ENCODE measurements around the gene SERPINA5. TPM values are rescaled to one million over a fixed set of nuclear protein-coding genes. Genes with fewer than 3 reads are reported as not detected.

Gene SERPINA5
- total and polyA plus RNA-seq, 2 of the 13 experiments (the other 11 are each of a cell fraction or from before 2014, with no cell fraction given), result 449 to 498 TPM

DNA sequence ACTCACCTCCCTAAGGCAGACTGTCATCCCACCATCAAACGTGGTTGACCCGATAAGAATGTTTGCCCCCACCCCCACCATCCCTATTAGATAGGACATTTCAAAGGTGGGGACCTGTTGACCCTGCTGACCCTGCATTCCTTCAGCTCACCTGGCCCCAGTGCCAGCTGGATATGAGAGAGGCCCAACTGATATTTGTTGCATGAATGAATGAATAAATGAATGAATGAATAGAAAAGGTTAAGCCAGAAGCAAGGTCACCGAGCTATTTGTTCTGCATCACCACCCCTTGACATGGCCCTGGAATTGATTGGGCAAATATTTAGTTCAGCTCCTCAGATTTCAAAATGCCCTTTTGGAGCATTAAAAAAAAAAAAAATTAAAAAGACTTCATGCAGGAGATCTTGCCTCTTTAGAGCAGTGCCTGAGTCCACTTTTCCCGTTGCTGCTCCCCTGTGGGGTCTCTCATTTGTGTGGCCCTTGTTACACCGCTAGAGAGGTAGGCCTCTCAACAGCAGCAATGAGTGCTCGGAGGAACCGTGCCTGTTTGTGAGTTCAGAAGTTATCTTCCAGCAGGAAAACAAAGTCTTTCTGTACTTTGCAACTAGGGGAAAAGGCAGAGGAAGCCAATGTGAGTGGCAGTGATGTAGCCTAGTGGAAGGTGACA, 8.5 kb upstream of the SERPINA5 start (continued):
- TF ChIP-seq HMGXB3 (CRISPR knock-in tag; IDR thresholded peaks at IDR 0.05; ENCODE audit: borderline replicate concordance), result no peak
- no peak for TF ChIP-seq ZNF207 (IDR thresholded peaks at IDR 0.05; ENCODE audit: borderline replicate concordance)
- TF ChIP-seq ZHX2 (IDR thresholded peaks at IDR 0.05; ENCODE audit: low read depth), result no peak
- TF ChIP-seq ZHX2 (CRISPR knock-in tag; IDR thresholded peaks at IDR 0.05; ENCODE audit: borderline replicate concordance), result peak; percentile 10; the same call in 1 of the 2 replicates
- TF ChIP-seq HES4 (CRISPR knock-in tag; IDR thresholded peaks at IDR 0.05; ENCODE audit: borderline replicate concordance), result no peak
- no peak for TF ChIP-seq FOXA1 (IDR thresholded peaks at IDR 0.05)
- peak; percentile 29; the same call in 1 of the 2 replicates for TF ChIP-seq FOXA1 (CRISPR knock-in tag; IDR thresholded peaks at IDR 0.05)
- no peak for TF ChIP-seq SMAD9 (CRISPR knock-in tag; IDR thresholded peaks at IDR 0.05)
- no peak for TF ChIP-seq ZNF121 (CRISPR knock-in tag; IDR thresholded peaks at IDR 0.05)
- TF ChIP-seq, protein P1, sequence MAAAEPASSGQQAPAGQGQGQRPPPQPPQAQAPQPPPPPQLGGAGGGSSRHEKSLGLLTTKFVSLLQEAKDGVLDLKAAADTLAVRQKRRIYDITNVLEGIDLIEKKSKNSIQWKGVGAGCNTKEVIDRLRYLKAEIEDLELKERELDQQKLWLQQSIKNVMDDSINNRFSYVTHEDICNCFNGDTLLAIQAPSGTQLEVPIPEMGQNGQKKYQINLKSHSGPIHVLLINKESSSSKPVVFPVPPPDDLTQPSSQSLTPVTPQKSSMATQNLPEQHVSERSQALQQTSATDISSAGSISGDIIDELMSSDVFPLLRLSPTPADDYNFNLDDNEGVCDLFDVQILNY (CRISPR knock-in tag; conservative IDR thresholded peaks at IDR 0.05), result no peak
- TF ChIP-seq NR2F1 (CRISPR knock-in tag; IDR thresholded peaks at IDR 0.05), result peak; percentile 78 to 94; a peak in 3 of 4 replicates
- no peak for TF ChIP-seq ZNF12 (CRISPR knock-in tag; IDR thresholded peaks at IDR 0.05)
- TF ChIP-seq, protein P2, sequence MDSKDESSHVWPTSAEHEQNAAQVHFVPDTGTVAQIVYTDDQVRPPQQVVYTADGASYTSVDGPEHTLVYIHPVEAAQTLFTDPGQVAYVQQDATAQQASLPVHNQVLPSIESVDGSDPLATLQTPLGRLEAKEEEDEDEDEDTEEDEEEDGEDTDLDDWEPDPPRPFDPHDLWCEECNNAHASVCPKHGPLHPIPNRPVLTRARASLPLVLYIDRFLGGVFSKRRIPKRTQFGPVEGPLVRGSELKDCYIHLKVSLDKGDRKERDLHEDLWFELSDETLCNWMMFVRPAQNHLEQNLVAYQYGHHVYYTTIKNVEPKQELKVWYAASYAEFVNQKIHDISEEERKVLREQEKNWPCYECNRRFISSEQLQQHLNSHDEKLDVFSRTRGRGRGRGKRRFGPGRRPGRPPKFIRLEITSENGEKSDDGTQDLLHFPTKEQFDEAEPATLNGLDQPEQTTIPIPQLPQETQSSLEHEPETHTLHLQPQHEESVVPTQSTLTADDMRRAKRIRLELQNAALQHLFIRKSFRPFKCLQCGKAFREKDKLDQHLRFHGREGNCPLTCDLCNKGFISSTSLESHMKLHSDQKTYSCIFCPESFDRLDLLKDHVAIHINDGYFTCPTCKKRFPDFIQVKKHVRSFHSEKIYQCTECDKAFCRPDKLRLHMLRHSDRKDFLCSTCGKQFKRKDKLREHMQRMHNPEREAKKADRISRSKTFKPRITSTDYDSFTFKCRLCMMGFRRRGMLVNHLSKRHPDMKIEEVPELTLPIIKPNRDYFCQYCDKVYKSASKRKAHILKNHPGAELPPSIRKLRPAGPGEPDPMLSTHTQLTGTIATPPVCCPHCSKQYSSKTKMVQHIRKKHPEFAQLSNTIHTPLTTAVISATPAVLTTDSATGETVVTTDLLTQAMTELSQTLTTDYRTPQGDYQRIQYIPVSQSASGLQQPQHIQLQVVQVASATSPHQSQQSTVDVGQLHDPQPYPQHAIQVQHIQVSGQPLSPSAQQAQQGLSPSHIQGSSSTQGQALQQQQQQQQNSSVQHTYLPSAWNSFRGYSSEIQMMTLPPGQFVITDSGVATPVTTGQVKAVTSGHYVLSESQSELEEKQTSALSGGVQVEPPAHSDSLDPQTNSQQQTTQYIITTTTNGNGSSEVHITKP (CRISPR knock-in tag; IDR thresholded peaks at IDR 0.05; ENCODE audit: low read depth), result no peak
- no peak for TF ChIP-seq JUNB (CRISPR knock-in tag; IDR thresholded peaks at IDR 0.05; ENCODE audit: borderline replicate concordance)
